ENCODE measurements around the gene SYNE1.

GRCh38 chr6:152399399-152399798, 237.8 kb downstream of the SYNE1 start:
- TF ChIP-seq CTCF (IDR thresholded peaks at IDR 0.05; ENCODE audit: insufficient read depth, low read length, poor library complexity, severe bottlenecking) (no peak), EZH2phosphoT487 (conservative IDR thresholded peaks at IDR 0.05; ENCODE audit: low read length) (no peak)

Measured in SU-DHL-6 (cell line).